MCF 10A (cell line): ENCODE results near the gene PTPN6. TPM values are rescaled to one million over a fixed set of nuclear protein-coding genes. Genes with fewer than 3 reads are reported as not detected.

Experiments used
- BruUV-seq: library from RNA; stranded (reverse); fragments of 400-500 nt; replicated peaks from 2 replicates; lab custom pipeline; 2021; lab: Mats Ljungman, UMichigan
- CTCF ChIA-PET: fragments of 300-600 bp; sonication (Branson Sonifier 250); formaldehyde crosslinking; extraction: SDS; loops from one replicate; lab custom pipeline; 2021; ENCODE audit warnings: antibody characterized with exemption, inconsistent platforms; lab: Yijun Ruan, JAX
- POLR2A ChIA-PET: fragments of 300-600, 350-650 bp; sonication (Branson Sonifier 250); formaldehyde crosslinking; extraction: SDS; loops from one replicate; lab custom pipeline; 2020; ENCODE audit warnings: antibody characterized with exemption, inconsistent platforms; lab: Yijun Ruan, JAX
- DNase-seq: peaks from one replicate; pipeline ENCODE4 v3.0.0-alpha.2; 2018; ENCODE audit not compliant: unreplicated experiment
- H3K27ac Mint-ChIP-seq: one replicate; pipeline ENCODE4 v1.8.0; 2022; ENCODE audit warnings: mild to moderate bottlenecking, low read depth, mixed read lengths; ENCODE audit not compliant: unreplicated experiment
- H3K27me3 Mint-ChIP-seq: one replicate; pipeline ENCODE4 v1.8.0; 2022; ENCODE audit warnings: mixed read lengths; ENCODE audit not compliant: insufficient read depth, unreplicated experiment
- H3K36me3 Mint-ChIP-seq: one replicate; pipeline ENCODE4 v1.8.0; 2022; ENCODE audit warnings: mild to moderate bottlenecking, moderate library complexity, mixed read lengths; ENCODE audit not compliant: insufficient read depth, unreplicated experiment
- H3K4me1 Mint-ChIP-seq: one replicate; pipeline ENCODE4 v1.8.0; 2022; ENCODE audit warnings: mixed read lengths; ENCODE audit not compliant: insufficient read depth, unreplicated experiment
- H3K4me3 Mint-ChIP-seq: one replicate; pipeline ENCODE4 v1.8.0; 2022; ENCODE audit warnings: mild to moderate bottlenecking, moderate library complexity, mixed read lengths; ENCODE audit not compliant: unreplicated experiment
- H3K9me3 Mint-ChIP-seq: one replicate; pipeline ENCODE4 v1.8.0; 2022; ENCODE audit warnings: mixed read lengths; ENCODE audit not compliant: unreplicated experiment
- CTCF ChIP-seq: fragments of 200-600 bp; IDR thresholded peaks from one replicate; pipeline ENCODE4 v1.8.0; 2022; ENCODE audit warnings: antibody characterized with exemption, mild to moderate bottlenecking; ENCODE audit not compliant: unreplicated experiment
- intact Hi-C: fragments of 100-400 bp; cut with micrococcal nuclease; formaldehyde crosslinking; loops from 2 replicates; pipeline ENCODE4 v1.14.1; 2022
- total RNA-seq: library from RNA; stranded (reverse); gene quantifications from 2 replicates; pipeline ENCODE4 v1.2.3, GENCODE V29; 2022

Gene PTPN6
- total RNA-seq, 1 experiment from 2014 or later: 10.3 TPM

GRCh38 chr12:6965026-6965661, 14.0 kb downstream of the PTPN6 start:
- peaks cover 63% of the 10 kb centered on the region for H3K4me1 Mint-ChIP-seq
- peak; percentile 92 for DNase-seq
- no TSS peak for BruUV-seq
- TF ChIP-seq CTCF: peak; percentile 82
- H3K27me3 Mint-ChIP-seq: no peaks in the 10 kb centered on the region
- CTCF ChIA-PET: interaction anchor here (0.6 to 6.4 kb wide), 29 partner anchors 8 to 230 kb away, joined by 3 to 160 read pairs (median 3); partner anchors contain the start of genes C12orf57, C1RL, LPCAT3 and MLF2
- peaks cover 62% of the 10 kb centered on the region for H3K36me3 Mint-ChIP-seq
- H3K4me3 Mint-ChIP-seq: peak overlapping the region; percentile 87
- intact Hi-C loops: loop anchor here (1.0 to 2.0 kb wide), 3 partner anchors 21 to 78 kb away; partner anchors contain the start of gene C12orf57
- POLR2A ChIA-PET: interaction anchor here (0.6 to 7.0 kb wide), 16 partner anchors 10 to 276 kb away, joined by 3 to 495 read pairs (median 6); partner anchors contain the start of genes ATN1, C12orf57, C1RL and LPCAT3
- H3K27ac Mint-ChIP-seq: peak overlapping the region; percentile 94
- H3K9me3 Mint-ChIP-seq: no peaks in the 10 kb centered on the region

GRCh38 chr12:6965714-6966113, 14.6 kb downstream of the PTPN6 start:
- BruUV-seq: no TSS peak
- Mint-ChIP-seq H3K4me3 (no peak overlapping the region), H3K36me3 (peaks cover 64% of the 10 kb centered on the region), H3K4me1 (peaks cover 59% of the 10 kb centered on the region), H3K9me3 (no peaks in the 10 kb centered on the region), H3K27ac (no peak overlapping the region), H3K27me3 (no peaks in the 10 kb centered on the region)
- no peak for DNase-seq
- POLR2A ChIA-PET: interaction anchor here (0.9 to 7.0 kb wide), 6 partner anchors 21 to 142 kb away, joined by 3 to 495 read pairs (median 28); partner anchors contain the start of genes ATN1, C12orf57, C1RL and LPCAT3
- CTCF ChIA-PET: interaction anchor here (0.6 to 6.3 kb wide), 9 partner anchors 15 to 320 kb away, joined by 3 to 36 read pairs (median 4); partner anchors contain the start of genes C12orf57, C1RL, PTPN6 and RNU7-1
- intact Hi-C loops: loop anchor here (1.0 to 2.0 kb wide), 3 partner anchors 21 to 77 kb away; partner anchors contain the start of gene C12orf57
- TF ChIP-seq CTCF: no peak

- BruUV-seq: no TSS peak
- no peaks in the 10 kb centered on the region for H3K9me3 Mint-ChIP-seq
- peaks cover 53% of the 10 kb centered on the region for H3K4me1 Mint-ChIP-seq
- ChIA-PET POLR2A (interaction anchor here (0.6 to 7.0 kb wide), 7 partner anchors 21 to 131 kb away, joined by 3 to 495 read pairs (median 4); partner anchors contain the start of genes ATN1, C12orf57, CDCA3 and LPCAT3), CTCF (interaction anchor here (0.5 to 6.3 kb wide), 11 partner anchors 21 to 925 kb away, joined by 3 to 36 read pairs (median 4); partner anchors contain the start of genes C12orf57, C1RL, C1S and RNU7-1)
- H3K4me3 Mint-ChIP-seq: no peak overlapping the region
- no peak for DNase-seq
- TF ChIP-seq CTCF: no peak
- intact Hi-C loops: no loop called here
- no peak overlapping the region for H3K27ac Mint-ChIP-seq
- H3K27me3 Mint-ChIP-seq: no peaks in the 10 kb centered on the region
- H3K36me3 Mint-ChIP-seq: peaks cover 70% of the 10 kb centered on the region
These were observed 15.2 kb downstream of the PTPN6 start for GRCh38 chr12:6966351-6966750.

- Mint-ChIP-seq H3K4me3 (no peak overlapping the region), H3K4me1 (peaks cover 52% of the 10 kb centered on the region), H3K9me3 (no peaks in the 10 kb centered on the region), H3K27me3 (no peaks in the 10 kb centered on the region), H3K27ac (no peak overlapping the region), H3K36me3 (peaks cover 75% of the 10 kb centered on the region)
- no peak for DNase-seq
- ChIA-PET CTCF (interaction anchor here (0.6 to 2.8 kb wide), 15 partner anchors 20 to 145 kb away, joined by 3 to 21 read pairs (median 4); partner anchors contain the start of genes C12orf57, LPCAT3 and RNU7-1), POLR2A (interaction anchor here (0.6 to 4.5 kb wide), 5 partner anchors 8 to 274 kb away, joined by 3 to 78 read pairs (median 4); partner anchors contain the start of genes C12orf57, LPCAT3 and RNU7-1)
- intact Hi-C loops: no loop called here
- TF ChIP-seq CTCF: no peak
- BruUV-seq: no TSS peak
These were observed 16.5 kb downstream of the PTPN6 start for GRCh38 chr12:6967651-6968100.
